Heart left ventricle (tissue), 16 donors: ENCODE results near the gene LILRB1. TPM values are rescaled to one million over a fixed set of nuclear protein-coding genes. Genes with fewer than 3 reads are reported as not detected.

Source experiments
- ATAC-seq, 4 donors: fragments of 200-7000 bp; cut with Tn5 transposase; one replicate each; pipeline ENCODE4 v1.9.1; 2020 to 2022; ENCODE audit warnings: moderate library complexity in 4 of 4, mild to moderate bottlenecking in 3 of 4, moderate number of reproducible peaks in 1 of 4
- DNase-seq, 5 donors: peaks; one replicate each; pipeline ENCODE4 v3.0.0-alpha.2; 2020
- H3K27ac ChIP-seq, 12 donors: fragments of 200-600 bp; sonication (generic) in 4 of 12; one replicate each; pipeline versions ENCODE4 v1.5.0 to v1.8.0; 2016 to 2022; ENCODE audit warnings: mild to moderate bottlenecking in 2 of 12
- H3K27me3 ChIP-seq, 9 donors: fragments of 200-600 bp; sonication (generic) in 2 of 9; one replicate each; pipeline versions ENCODE4 v1.5.1 to v1.8.0; 2016 to 2022; ENCODE audit warnings: mild to moderate bottlenecking in 3 of 9
- H3K36me3 ChIP-seq, 9 donors: fragments of 200-600 bp; sonication (generic) in 2 of 9; one replicate each; pipeline versions ENCODE4 v1.5.0 to v1.8.0; 2018 to 2022; ENCODE audit warnings: mild to moderate bottlenecking in 2 of 9
- H3K4me1 ChIP-seq, 12 donors: fragments of 200-600 bp; sonication (generic) in 4 of 12; one replicate each; pipeline versions ENCODE4 v1.5.0 to v1.8.0; 2016 to 2022; ENCODE audit warnings: mild to moderate bottlenecking in 3 of 12
- H3K4me3 ChIP-seq, 12 donors: fragments of 200-600 bp; sonication (generic) in 4 of 12; one replicate each; pipeline versions ENCODE4 v1.5.0 to v1.8.0; 2017 to 2022; ENCODE audit warnings: mild to moderate bottlenecking in 9 of 12, moderate library complexity in 4 of 12
- H3K9me3 ChIP-seq, 12 donors: fragments of 200-600 bp; sonication (generic) in 4 of 12; one replicate each; pipeline versions ENCODE4 v1.5.0 to v1.8.0; 2016 to 2022; ENCODE audit warnings: mild to moderate bottlenecking in 1 of 12
- CTCF ChIP-seq, 12 donors: fragments of 200-600 bp; sonication (generic) in 4 of 12; IDR thresholded peaks; one replicate each; pipeline versions ENCODE4 v1.5.0 to v1.8.0; 2018 to 2022; ENCODE audit warnings: antibody characterized with exemption in 12 of 12, mild to moderate bottlenecking in 5 of 12
- POLR2A ChIP-seq, 2 donors: fragments of 450-650 bp; IDR thresholded peaks; one replicate each; pipeline ENCODE4 v1.6.1; 2017; ENCODE audit warnings: antibody characterized with exemption in 2 of 2, mild to moderate bottlenecking in 2 of 2, moderate library complexity in 2 of 2
- WGBS, 4 donors: extraction: QIAGEN DNeasy Blood & Tissue Kit in 2 of 4; methylation state at CpG; one replicate each; pipeline versions ENCODE4 v1.1.5 to v1.1.7; 2013 to 2018; 5-methylcytosine and 5-hydroxymethylcytosine counted together
- intact Hi-C, 10 donors: fragments of 100-400 bp; cut with DNase I; formaldehyde crosslinking; loops; one replicate each; pipeline versions ENCODE4 v1.11.1 to v1.14.2; 2022
- microRNA-seq, 4 donors: library from miRNA; unstranded; fragments of <30 nt; microRNA quantifications; one replicate each; pipeline versions ENCODE4 to v1.2.0, GENCODE V29; 2017 to 2020
- polyA plus RNA-seq, 2 donors: library from polyadenylated mRNA; stranded (reverse); fragments of 200-250 nt; gene quantifications; one replicate each; pipeline ENCODE4 v1.2.3, GENCODE V29; 2013
- total RNA-seq, 9 donors: library from RNA; depleted of rRNA in 2 of 9; stranded (reverse); fragments of >200 nt in 2 of 9; fragmentation: NEBNext Ultra II Directional in 3 of 9; extraction: Animal tissue kit (Norgen Biotek cat#: 25700) in 3 of 9; gene quantifications; one replicate each; pipeline versions ENCODE4 v1.1.0 to v1.2.4, GENCODE V29; 2016 to 2023
- donor health status: ischemic (EF 13 %, LVEDD 7.1; RV severe dilation, severe dysfunction).
- donor health status: healthy with polysubstance abuse.
- donor health status: DM: no; HTN: yes; CAD: no.
- donor health status: DM: no; HTN: no; CAD: no.
- donor health status: ischemic (EF 25% LVEDD 6.9; RV normal size, moderate dysfunction).
- donor health status: ischemic (EF 25% LVEDD 5.7; RV mildly dilated, moderate dysfunction).
- donor health status: healthy.
- donor health status: DM: yes; HTN: yes; CAD: no.
- donor health status: ischemic (EF 35%, LVEDD 5.7; RV mildly dilated, moderate dysfunction).
- donor health status: nonischemic (EF 11% LVEDD 7.7; RV severe dilation, severe dysfunction).
- donor health status: DM: yes; HTN: yes; CAD: no.
- donor health status: PGD.
- donor health status: ischemic (EF 29% LVEDD 5.4; RV normal size, mild dysfunction).
- donor health status: nonischemic (EF 23%, LVEDD 6.1; RV moderate dilation, normal function).

Gene LILRB1
- total and polyA plus RNA-seq, 11 donors = 0.16 to 35.6 (median 1.0) TPM

DNA sequence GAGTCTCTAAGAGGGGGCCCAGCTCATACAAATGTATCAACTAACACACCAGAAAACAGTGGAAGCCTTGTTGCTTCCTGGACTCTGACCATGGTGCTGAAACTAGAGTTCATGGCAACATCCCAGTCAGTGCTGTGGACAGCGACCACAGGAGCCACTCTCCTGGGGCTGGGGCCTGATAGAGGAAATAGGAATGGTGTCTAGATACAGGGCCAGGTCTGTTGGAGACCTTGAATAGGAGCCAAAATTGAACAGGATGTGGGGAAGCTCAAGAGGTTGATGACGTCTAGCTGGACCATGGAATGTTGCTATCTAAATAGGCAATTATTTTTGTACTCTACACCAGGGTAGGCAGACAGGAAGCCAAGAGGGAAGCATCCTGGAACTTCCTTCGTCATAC lies 54.2 kb downstream of the LILRB1 start:
- DNase-seq (no peak), ATAC-seq (peak in 1 of 4 donors; percentile 54)
- peaks cover 0 to 28% (median 0%) of the 10 kb centered on the region in 9 donors for H3K27me3 ChIP-seq
- 17 to 26% (median 21%) methylated on average over 3 of the region's 3 CpGs for WGBS, 4 donors
- H3K4me1 ChIP-seq = no peaks in the 10 kb centered on the region
- TF ChIP-seq POLR2A (IDR thresholded peaks at IDR 0.05) = no peak
- TF ChIP-seq CTCF (IDR thresholded peaks at IDR 0.05) = no peak
- intact Hi-C loops = no loop called here
- no peak overlapping the region for H3K27ac ChIP-seq
- no peaks in the 10 kb centered on the region for H3K9me3 ChIP-seq
- H3K36me3 ChIP-seq = no peaks in the 10 kb centered on the region
- H3K4me3 ChIP-seq = no peak overlapping the region

Small RNAs within 50 kb of the gene (microRNA-seq; reads per million reads assigned to microRNA genes)
- 0 reads per million in 4 donors for gene MIR8061

Other genes starting within 250 kb of the LILRB1 start
- 1 to 10 TPM in 5 of 9 donors, under 1 TPM in 4; 0.46 to 6.9 (median 1.1) TPM for gene TTYH1, start 215.0 kb upstream of the LILRB1 start, total RNA-seq
- 1 to 10 TPM in 1 of 2 donors, under 1 TPM in 1; 0.85 to 1.8 TPM for gene TTYH1, start 215.0 kb upstream of the LILRB1 start, polyA plus RNA-seq
- 10 to 100 TPM; 23.6 to 82.9 (median 58.8) TPM for gene LENG8, start 181.3 kb upstream of the LILRB1 start, total RNA-seq
- 10 to 100 TPM; 35.2 to 93.9 TPM for gene LENG8, start 181.3 kb upstream of the LILRB1 start, polyA plus RNA-seq
- 1 to 10 TPM; 1.5 to 4.1 (median 2.4) TPM for gene LENG9, start 166.7 kb upstream of the LILRB1 start, total RNA-seq
- gene LENG9, start 166.7 kb upstream of the LILRB1 start, polyA plus RNA-seq = 1 to 10 TPM; 1.4 to 2.1 TPM
- 10 to 100 TPM in 5 of 9 donors, 1 to 10 TPM in 4; 5.6 to 16.3 (median 11.4) TPM for gene CDC42EP5, start 157.2 kb upstream of the LILRB1 start, total RNA-seq
- gene CDC42EP5, start 157.2 kb upstream of the LILRB1 start, polyA plus RNA-seq = 1 to 10 TPM; 7.1 to 8.7 TPM
- 1 to 10 TPM in 1 of 9 donors, not detected in 8; 2.4 TPM for gene LAIR2, start 127.7 kb upstream of the LILRB1 start, total RNA-seq
- not detected for gene LAIR2, start 127.7 kb upstream of the LILRB1 start, polyA plus RNA-seq
- gene LILRA2, start 56.7 kb upstream of the LILRB1 start, total RNA-seq = 1 to 10 TPM in 4 of 9 donors, under 1 TPM in 5; 0.31 to 8.9 (median 0.94) TPM
- gene LILRA2, start 56.7 kb upstream of the LILRB1 start, polyA plus RNA-seq = under 1 TPM; 0.42 to 0.71 TPM
- gene LILRA1, start 36.9 kb upstream of the LILRB1 start, total RNA-seq = 1 to 10 TPM in 2 of 9 donors, under 1 TPM in 7; 0.16 to 7.0 (median 0.52) TPM
- under 1 TPM; 0.11 to 0.28 TPM for gene LILRA1, start 36.9 kb upstream of the LILRB1 start, polyA plus RNA-seq
- gene LILRB4, start 32.5 kb downstream of the LILRB1 start, total RNA-seq = 10 to 100 TPM in 2 of 9 donors, 1 to 10 TPM in 6, under 1 TPM in 1; 0.97 to 40.9 (median 2.6) TPM
- gene LILRB4, start 32.5 kb downstream of the LILRB1 start, polyA plus RNA-seq = 1 to 10 TPM in 1 of 2 donors, under 1 TPM in 1; 0.69 to 1.8 TPM
- gene KIR3DL3, start 94.0 kb downstream of the LILRB1 start, total RNA-seq = not detected
- gene KIR3DL3, start 94.0 kb downstream of the LILRB1 start, polyA plus RNA-seq = not detected
- gene KIR2DL3, start 108.0 kb downstream of the LILRB1 start, total RNA-seq = under 1 TPM in 1 of 9 donors, not detected in 8; 0.37 TPM
- not detected for gene KIR2DL3, start 108.0 kb downstream of the LILRB1 start, polyA plus RNA-seq
- under 1 TPM in 1 of 9 donors, not detected in 8; 0.19 TPM for gene KIR2DL1, start 139.3 kb downstream of the LILRB1 start, total RNA-seq
- not detected for gene KIR2DL1, start 139.3 kb downstream of the LILRB1 start, polyA plus RNA-seq
- gene KIR2DL4, start 173.1 kb downstream of the LILRB1 start, total RNA-seq = under 1 TPM in 1 of 9 donors, not detected in 8; 0.64 TPM
- under 1 TPM in 1 of 2 donors, not detected in 1; 0.10 TPM for gene KIR2DL4, start 173.1 kb downstream of the LILRB1 start, polyA plus RNA-seq
- gene KIR3DL1, start 186.0 kb downstream of the LILRB1 start, total RNA-seq = under 1 TPM in 3 of 9 donors, not detected in 6; 0.16 to 0.83 (median 0.19) TPM
- not detected for gene KIR3DL1, start 186.0 kb downstream of the LILRB1 start, polyA plus RNA-seq
- under 1 TPM in 1 of 9 donors, not detected in 8; 0.33 TPM for gene KIR2DS4, start 202.2 kb downstream of the LILRB1 start, total RNA-seq
- not detected for gene KIR2DS4, start 202.2 kb downstream of the LILRB1 start, polyA plus RNA-seq
- gene KIR3DL2, start 220.0 kb downstream of the LILRB1 start, total RNA-seq = 1 to 10 TPM in 1 of 9 donors, not detected in 8; 1.1 TPM
- gene KIR3DL2, start 220.0 kb downstream of the LILRB1 start, polyA plus RNA-seq = under 1 TPM in 1 of 2 donors, not detected in 1; 0.04 TPM
- gene FCAR, start 243.8 kb downstream of the LILRB1 start, total RNA-seq = 1 to 10 TPM in 2 of 9 donors, under 1 TPM in 5, not detected in 2; 0.26 to 3.9 (median 0.62) TPM
- gene FCAR, start 243.8 kb downstream of the LILRB1 start, polyA plus RNA-seq = under 1 TPM; 0.15 to 0.36 TPM